ENCODE results near the gene AOC3.

DNA sequence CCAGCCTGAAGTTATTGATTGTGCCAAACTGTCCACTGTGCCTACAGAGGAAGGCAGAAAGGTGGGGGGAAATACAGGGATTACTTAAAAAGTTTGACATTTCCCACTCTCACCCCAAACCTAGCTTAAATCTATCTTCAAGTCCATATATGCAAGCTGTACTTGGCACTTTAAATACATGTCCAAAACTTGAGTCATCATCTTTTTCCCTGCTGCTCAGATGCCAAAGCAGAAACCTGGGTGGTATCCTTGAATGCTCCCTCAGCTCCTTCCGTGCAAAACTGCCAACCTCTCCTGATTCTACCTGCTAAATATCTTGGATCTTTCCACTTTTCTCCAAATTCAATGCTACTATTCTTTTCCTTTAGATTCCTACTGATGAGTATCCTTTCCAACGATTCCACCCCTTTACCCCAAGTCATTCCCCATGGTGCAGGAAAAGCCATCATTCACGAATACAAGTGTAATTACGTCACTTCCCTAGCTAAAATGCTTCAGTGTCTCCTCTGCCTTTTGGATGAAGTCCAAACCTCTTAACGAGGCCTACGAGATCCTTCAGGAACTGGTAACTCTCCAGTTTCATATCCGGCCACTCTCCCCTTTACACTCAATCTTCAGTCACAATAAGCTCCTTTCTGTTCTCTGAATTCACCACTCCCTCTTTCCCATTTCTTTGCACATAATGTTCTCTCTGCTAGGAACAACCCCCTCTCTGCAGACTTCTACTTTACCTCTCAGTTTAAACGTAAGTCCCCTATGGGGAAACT lies 36.2 kb upstream of the AOC3 start:
- TF ChIP-seq SP1 (IDR thresholded peaks at IDR 0.05) (no peak), LEF1 (IDR thresholded peaks at IDR 0.05; ENCODE audit: borderline replicate concordance) (no peak), TARDBP (IDR thresholded peaks at IDR 0.05) (no peak), SUZ12 (IDR thresholded peaks at IDR 0.05) (no peak), FOXA1 (IDR thresholded peaks at IDR 0.05) (no peak), BHLHE40 (IDR thresholded peaks at IDR 0.05; ENCODE audit: borderline replicate concordance) (no peak), FOXK2 (IDR thresholded peaks at IDR 0.05) (no peak), PKNOX1 (IDR thresholded peaks at IDR 0.05) (no peak), ZNF384 (IDR thresholded peaks at IDR 0.05) (no peak)
